Measurements from ENCODE around the gene CHN2. TPM values are rescaled to one million over a fixed set of nuclear protein-coding genes. Genes with fewer than 3 reads are reported as not detected.

CHN2 gene
- total RNA-seq, 1 experiment from 2014 or later = 61.2 TPM

- Histone ChIP-seq H3K4me3 (ENCODE audit: low read depth, low read length, poor library complexity, severe bottlenecking) (no peak overlapping the region), H3K36me3 (ENCODE audit: insufficient read depth, low read length, poor library complexity, severe bottlenecking) (no peaks in the 10 kb centered on the region), H3K27me3 (replicated peaks; ENCODE audit: insufficient read depth, low read depth, low read length, poor library complexity) (no peaks in the 10 kb centered on the region), H3K27ac (ENCODE audit: low read depth, low read length, poor library complexity, severe bottlenecking) (no peak overlapping the region), H3K9me3 (ENCODE audit: low read depth, low read length, poor library complexity, severe bottlenecking) (no peaks in the 10 kb centered on the region), H3K4me1 (ENCODE audit: insufficient read depth, low read length, poor library complexity, severe bottlenecking) (peaks cover 18% of the 10 kb centered on the region)
- intact Hi-C loops (cut with micrococcal nuclease; ENCODE audit: unreplicated experiment) = no loop called here
- ChIA-PET POLR2A (ENCODE audit: low non-redundant PET) (no interaction called here), CTCF (no interaction called here)
- no peak for TF ChIP-seq CTCF (conservative IDR thresholded peaks at IDR 0.05; ENCODE audit: low read depth, low read length)
- DNase-seq (ENCODE audit: low spot score) = no peak
- no TSS peak for BruUV-seq (replicated peaks)
These were observed 116.0 kb downstream of the CHN2 start for GRCh38 chr7:29310625-29311024.

GRCh38 chr7:29311314-29311713 lies 116.7 kb downstream of the CHN2 start:
- H3K36me3 ChIP-seq (ENCODE audit: insufficient read depth, low read length, poor library complexity, severe bottlenecking) = no peaks in the 10 kb centered on the region
- ChIA-PET CTCF (no interaction called here), POLR2A (ENCODE audit: low non-redundant PET) (no interaction called here)
- no peaks in the 10 kb centered on the region for H3K27me3 ChIP-seq (replicated peaks; ENCODE audit: insufficient read depth, low read depth, low read length, poor library complexity)
- peaks cover 19% of the 10 kb centered on the region for H3K4me1 ChIP-seq (ENCODE audit: insufficient read depth, low read length, poor library complexity, severe bottlenecking)
- intact Hi-C loops (cut with micrococcal nuclease; ENCODE audit: unreplicated experiment) = no loop called here
- no peak overlapping the region for H3K4me3 ChIP-seq (ENCODE audit: low read depth, low read length, poor library complexity, severe bottlenecking)
- no peak overlapping the region for H3K27ac ChIP-seq (ENCODE audit: low read depth, low read length, poor library complexity, severe bottlenecking)
- DNase-seq (ENCODE audit: low spot score) = no peak
- H3K9me3 ChIP-seq (ENCODE audit: low read depth, low read length, poor library complexity, severe bottlenecking) = no peaks in the 10 kb centered on the region
- BruUV-seq (replicated peaks) = no TSS peak
- TF ChIP-seq EZH2 (IDR thresholded peaks at IDR 0.05; ENCODE audit: borderline replicate concordance, low read depth, low read length, poor library complexity, severe bottlenecking) (no peak), CTCF (conservative IDR thresholded peaks at IDR 0.05; ENCODE audit: low read depth, low read length) (no peak)

- no peak overlapping the region for H3K27ac ChIP-seq (ENCODE audit: low read depth, low read length, poor library complexity, severe bottlenecking)
- no peaks in the 10 kb centered on the region for H3K9me3 ChIP-seq (ENCODE audit: low read depth, low read length, poor library complexity, severe bottlenecking)
- H3K4me3 ChIP-seq (ENCODE audit: low read depth, low read length, poor library complexity, severe bottlenecking) = no peak overlapping the region
- H3K4me1 ChIP-seq (ENCODE audit: insufficient read depth, low read length, poor library complexity, severe bottlenecking) = peaks cover 32% of the 10 kb centered on the region
- POLR2A ChIA-PET (ENCODE audit: low non-redundant PET) = no interaction called here
- TF ChIP-seq CTCF (conservative IDR thresholded peaks at IDR 0.05; ENCODE audit: low read depth, low read length) = no peak
- TF ChIP-seq EZH2 (IDR thresholded peaks at IDR 0.05; ENCODE audit: borderline replicate concordance, low read depth, low read length, poor library complexity, severe bottlenecking) = no peak
- no peak for DNase-seq (ENCODE audit: low spot score)
- no TSS peak for BruUV-seq (replicated peaks)
- CTCF ChIA-PET = no interaction called here
- no peaks in the 10 kb centered on the region for H3K36me3 ChIP-seq (ENCODE audit: insufficient read depth, low read length, poor library complexity, severe bottlenecking)
- intact Hi-C loops (cut with micrococcal nuclease; ENCODE audit: unreplicated experiment) = no loop called here
- H3K27me3 ChIP-seq (replicated peaks; ENCODE audit: insufficient read depth, low read depth, low read length, poor library complexity) = no peaks in the 10 kb centered on the region
These were observed 119.6 kb downstream of the CHN2 start for GRCh38 chr7:29314148-29314547.

Measured in A673 (cell line).